ENCODE data around the gene ERRFI1.

Gene ERRFI1

GRCh38 chr1:8035289-8035688 lies 9.2 kb upstream of the ERRFI1 start:
- in situ Hi-C loops (cut with HindIII; ENCODE audit: low pct_unique_long_range_greater_than_20kb, low sequenced_read_pairs), result no loop called here
- no peak for TF ChIP-seq JUND (IDR thresholded peaks at IDR 0.05; ENCODE audit: low read depth)
- DNase-seq (ENCODE audit: low read depth in 1 of 2, low spot score in 1 of 2), result no peak

GRCh38 chr1:8033322-8033721 lies 7.2 kb upstream of the ERRFI1 start:
- in situ Hi-C loops (cut with HindIII; ENCODE audit: low pct_unique_long_range_greater_than_20kb, low sequenced_read_pairs), result no loop called here
- TF ChIP-seq JUND (IDR thresholded peaks at IDR 0.05; ENCODE audit: low read depth), result no peak
- DNase-seq (ENCODE audit: low read depth in 1 of 2, low spot score in 1 of 2), result no peak

GRCh38 chr1:8032366-8032910 lies 6.3 kb upstream of the ERRFI1 start:
- no peak for TF ChIP-seq JUND (IDR thresholded peaks at IDR 0.05; ENCODE audit: low read depth)

GRCh38 chr1:8031176-8031785 lies 5.2 kb upstream of the ERRFI1 start:
- peak in 1 of 2 experiments; percentile 54 for DNase-seq (ENCODE audit: low read depth in 1 of 2, low spot score in 1 of 2)
- no peak for TF ChIP-seq JUND (IDR thresholded peaks at IDR 0.05; ENCODE audit: low read depth)
- in situ Hi-C loops (cut with HindIII; ENCODE audit: low pct_unique_long_range_greater_than_20kb, low sequenced_read_pairs), result no loop called here

More at GRCh38 chr1:8032366-8032910, 6.3 kb upstream of the ERRFI1 start:
- DNase-seq (ENCODE audit: low read depth in 1 of 2, low spot score in 1 of 2), result no peak
- in situ Hi-C loops (cut with HindIII; ENCODE audit: low pct_unique_long_range_greater_than_20kb, low sequenced_read_pairs), result no loop called here

GRCh38 chr1:8028571-8028910 lies 2.4 kb upstream of the ERRFI1 start:
- TF ChIP-seq JUND (IDR thresholded peaks at IDR 0.05; ENCODE audit: low read depth), result no peak
- in situ Hi-C loops (cut with HindIII; ENCODE audit: low pct_unique_long_range_greater_than_20kb, low sequenced_read_pairs), result no loop called here
- DNase-seq (ENCODE audit: low read depth in 1 of 2, low spot score in 1 of 2), result no peak

GRCh38 chr1:8027748-8028570 lies 1.9 kb upstream of the ERRFI1 start:
- in situ Hi-C loops (cut with HindIII; ENCODE audit: low pct_unique_long_range_greater_than_20kb, low sequenced_read_pairs), result no loop called here
- TF ChIP-seq JUND (IDR thresholded peaks at IDR 0.05; ENCODE audit: low read depth), result no peak
- no peak for DNase-seq (ENCODE audit: low read depth in 1 of 2, low spot score in 1 of 2)

- no peak for DNase-seq (ENCODE audit: low read depth in 1 of 2, low spot score in 1 of 2)
- no peak for TF ChIP-seq JUND (IDR thresholded peaks at IDR 0.05; ENCODE audit: low read depth)
- in situ Hi-C loops (cut with HindIII; ENCODE audit: low pct_unique_long_range_greater_than_20kb, low sequenced_read_pairs), result no loop called here
Measured at GRCh38 chr1:8026976-8027747, 1.1 kb upstream of the ERRFI1 start.

- TF ChIP-seq JUND (IDR thresholded peaks at IDR 0.05; ENCODE audit: low read depth), result no peak
- DNase-seq (ENCODE audit: low read depth in 1 of 2, low spot score in 1 of 2), result no peak
- in situ Hi-C loops (cut with HindIII; ENCODE audit: low pct_unique_long_range_greater_than_20kb, low sequenced_read_pairs), result no loop called here
Measured at GRCh38 chr1:8025671-8026144, 401 bp downstream of the ERRFI1 start.

GRCh38 chr1:8025061-8025670 lies 943 bp downstream of the ERRFI1 start:
- peak in 1 of 2 experiments; percentile 72 for DNase-seq (ENCODE audit: low read depth in 1 of 2, low spot score in 1 of 2)
- no peak for TF ChIP-seq JUND (IDR thresholded peaks at IDR 0.05; ENCODE audit: low read depth)
- in situ Hi-C loops (cut with HindIII; ENCODE audit: low pct_unique_long_range_greater_than_20kb, low sequenced_read_pairs), result no loop called here

GRCh38 chr1:8024329-8024728 lies 1.8 kb downstream of the ERRFI1 start:
- no peak for DNase-seq (ENCODE audit: low read depth in 1 of 2, low spot score in 1 of 2)
- in situ Hi-C loops (cut with HindIII; ENCODE audit: low pct_unique_long_range_greater_than_20kb, low sequenced_read_pairs), result no loop called here
- TF ChIP-seq JUND (IDR thresholded peaks at IDR 0.05; ENCODE audit: low read depth), result no peak

- in situ Hi-C loops (cut with HindIII; ENCODE audit: low pct_unique_long_range_greater_than_20kb, low sequenced_read_pairs), result no loop called here
- DNase-seq (ENCODE audit: low read depth in 1 of 2, low spot score in 1 of 2), result no peak
- no peak for TF ChIP-seq JUND (IDR thresholded peaks at IDR 0.05; ENCODE audit: low read depth)
Measured at GRCh38 chr1:8023995-8024313, 2.2 kb downstream of the ERRFI1 start.

- no peak for DNase-seq (ENCODE audit: low read depth in 1 of 2, low spot score in 1 of 2)
- TF ChIP-seq JUND (IDR thresholded peaks at IDR 0.05; ENCODE audit: low read depth), result no peak
- in situ Hi-C loops (cut with HindIII; ENCODE audit: low pct_unique_long_range_greater_than_20kb, low sequenced_read_pairs), result no loop called here
Measured at GRCh38 chr1:8023287-8023994, 2.7 kb downstream of the ERRFI1 start.
